SK-N-DZ (cell line): ENCODE measurements around the gene ULK1. TPM values are rescaled to one million over a fixed set of nuclear protein-coding genes. Genes with fewer than 3 reads are reported as not detected.
A peak's percentile ranks its signal among the peaks of the same experiment; 100 is the strongest.

Source experiments
- DNase-seq: peaks from one replicate; pipeline ENCODE4 v3.0.0-alpha.2; 2015; ENCODE audit warnings: low spot score
- polyA plus RNA-seq, 2 experiments: library from polyadenylated mRNA; depleted of rRNA; stranded (reverse); fragments of >200 nt; gene quantifications; 2 replicates each; pipeline ENCODE4 v1.2.3, GENCODE V29; 2014

ULK1 gene
- 20.1 and 22.6 TPM in 2 replicates for polyA plus RNA-seq (2014; cell fraction: cytosol; rRNA removed)
- 129 and 170 TPM in 2 replicates for polyA plus RNA-seq (2014; cell fraction: nucleus; rRNA removed)

DNA sequence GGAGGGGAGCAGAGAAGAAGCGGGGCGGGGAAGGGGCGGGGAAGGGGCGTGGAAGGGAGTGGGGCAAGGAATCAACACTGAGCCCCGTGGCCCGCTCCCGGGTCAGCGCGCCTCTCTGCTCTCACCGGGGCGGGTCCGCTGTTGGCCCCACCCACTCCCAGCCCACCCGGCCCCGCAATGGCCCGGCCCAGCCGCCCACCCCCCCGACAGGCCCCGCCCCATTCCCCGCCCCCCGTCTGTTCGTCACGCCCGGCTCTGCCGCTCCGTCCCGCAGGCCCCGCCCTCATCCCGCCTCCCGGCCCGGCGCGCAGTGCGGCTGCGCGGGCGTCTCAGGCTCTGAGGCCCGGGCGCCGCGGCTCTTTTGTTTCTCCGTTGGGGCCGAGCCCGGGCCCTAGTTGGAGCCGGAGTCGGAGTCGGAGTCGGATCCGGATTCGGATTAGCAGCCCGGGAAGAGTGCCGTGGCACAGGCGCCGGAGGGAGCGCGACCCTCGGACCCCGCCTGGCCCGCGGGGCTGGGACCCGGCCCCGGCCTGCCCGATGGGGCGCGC lies at the start of gene ULK1:
Gene ULK1 (plus strand): TSS at position 310 of the 548 bp plus-strand sequence. CDS start 380 bp downstream, outside the sequence.
- peak; percentile 90 for DNase-seq

DNA sequence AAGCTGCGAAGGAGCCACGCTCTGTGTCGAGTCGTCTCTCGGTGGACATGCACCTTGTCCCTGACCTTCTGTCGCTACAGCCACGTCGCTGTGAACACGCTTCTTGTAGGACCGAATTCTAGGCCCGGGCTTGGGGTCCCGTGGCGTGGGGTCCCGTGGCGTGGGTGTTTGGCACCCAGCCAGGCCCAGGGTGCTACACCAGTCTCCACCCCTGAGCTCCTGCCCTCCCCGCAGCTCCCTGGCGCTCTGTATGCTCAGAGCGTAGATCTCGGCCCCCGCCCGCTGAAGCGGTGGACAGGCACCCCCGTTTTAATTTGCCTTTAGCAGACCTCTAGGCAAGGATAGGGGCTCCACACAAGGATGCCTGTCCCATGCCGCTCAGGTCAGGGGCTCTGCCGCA lies 49.8 kb upstream of the ULK1 start:
- no peak for DNase-seq

DNA sequence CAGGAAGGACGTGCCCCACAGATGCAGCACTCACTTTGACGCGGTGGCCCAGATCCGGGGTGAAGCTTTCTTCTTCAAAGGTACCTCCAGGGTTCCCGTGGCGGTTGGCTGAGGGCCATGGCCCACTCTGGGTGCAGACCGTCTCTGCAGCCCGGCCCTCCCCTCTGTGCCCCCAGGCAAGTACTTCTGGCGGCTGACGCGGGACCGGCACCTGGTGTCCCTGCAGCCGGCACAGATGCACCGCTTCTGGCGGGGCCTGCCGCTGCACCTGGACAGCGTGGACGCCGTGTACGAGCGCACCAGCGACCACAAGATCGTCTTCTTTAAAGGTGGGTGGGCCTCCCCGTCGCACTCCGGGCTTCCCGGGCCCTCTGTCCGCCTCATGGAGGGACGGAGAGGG lies 49.3 kb upstream of the ULK1 start:
- DNase-seq: no peak

DNA sequence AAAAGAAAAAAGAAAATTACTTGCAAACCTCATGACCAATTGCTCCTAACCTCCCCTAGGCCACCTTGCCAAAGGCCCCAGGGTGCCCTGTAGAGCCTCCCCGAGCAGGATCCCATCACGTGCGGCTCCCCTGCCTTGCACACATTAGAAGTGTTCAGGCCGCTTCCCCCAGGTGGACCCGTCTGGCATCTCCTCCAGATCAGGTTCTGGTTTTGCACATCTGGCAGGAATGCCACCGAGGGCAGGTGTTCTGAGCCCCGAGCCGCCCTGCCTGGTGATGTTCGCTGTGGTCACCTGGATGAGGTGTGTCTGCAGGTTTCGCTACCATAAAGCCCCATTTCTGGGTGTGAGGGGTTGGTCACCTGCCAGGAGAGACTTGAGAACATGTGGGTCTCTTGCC lies 47.0 kb upstream of the ULK1 start:
- DNase-seq: no peak

DNA sequence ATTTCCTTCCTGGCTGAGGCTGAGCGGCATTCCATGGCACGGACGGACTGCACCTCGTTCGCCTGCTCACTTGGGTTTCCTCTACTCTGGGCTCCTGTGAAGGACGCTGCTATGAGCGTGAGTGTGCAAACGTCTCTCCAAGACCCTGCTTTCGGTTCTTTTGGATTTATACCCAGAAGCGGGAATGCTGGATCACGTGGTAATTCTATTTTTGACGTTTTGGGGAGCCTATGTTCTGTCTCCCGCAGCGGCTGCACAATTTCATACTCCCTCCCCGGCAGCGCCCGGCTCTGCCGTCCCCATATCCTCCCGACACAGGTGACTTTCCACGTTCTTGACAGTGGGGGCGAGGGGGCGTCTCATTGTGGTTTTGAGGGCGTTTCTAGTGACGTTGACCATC lies 45.7 kb upstream of the ULK1 start:
- DNase-seq: no peak

DNA sequence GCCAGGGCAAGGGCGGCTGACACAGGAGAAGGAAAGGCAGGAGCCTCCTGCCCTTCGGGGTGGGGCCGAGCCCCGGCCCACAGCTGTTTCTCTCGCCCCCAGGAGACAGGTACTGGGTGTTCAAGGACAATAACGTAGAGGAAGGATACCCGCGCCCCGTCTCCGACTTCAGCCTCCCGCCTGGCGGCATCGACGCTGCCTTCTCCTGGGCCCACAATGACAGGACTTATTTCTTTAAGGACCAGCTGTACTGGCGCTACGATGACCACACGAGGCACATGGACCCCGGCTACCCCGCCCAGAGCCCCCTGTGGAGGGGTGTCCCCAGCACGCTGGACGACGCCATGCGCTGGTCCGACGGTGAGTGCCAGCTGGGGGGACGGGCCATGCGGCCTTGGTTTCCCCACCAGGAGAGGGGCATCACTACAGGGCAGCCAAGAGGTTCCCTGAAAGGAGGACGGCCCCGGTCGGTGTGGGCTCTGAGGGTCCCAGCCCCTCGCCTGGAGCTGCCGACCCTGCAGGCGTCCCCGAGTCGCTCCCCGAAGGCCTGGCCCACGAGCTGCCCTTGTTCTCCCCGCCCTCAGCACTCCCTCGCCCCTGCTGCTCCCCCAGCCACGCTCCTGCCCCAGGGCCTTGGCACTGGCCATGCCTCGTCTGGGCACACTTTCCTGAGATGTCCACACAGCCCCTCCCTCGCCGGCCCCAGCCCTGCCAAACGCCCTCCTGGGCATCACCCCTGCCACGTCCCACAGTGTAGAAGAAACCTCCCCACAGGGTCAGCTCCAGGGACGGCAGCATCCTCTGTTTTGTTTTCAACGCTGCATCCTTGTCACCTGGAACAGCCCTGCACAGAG lies 44.5 kb upstream of the ULK1 start:
- DNase-seq: no peak

DNA sequence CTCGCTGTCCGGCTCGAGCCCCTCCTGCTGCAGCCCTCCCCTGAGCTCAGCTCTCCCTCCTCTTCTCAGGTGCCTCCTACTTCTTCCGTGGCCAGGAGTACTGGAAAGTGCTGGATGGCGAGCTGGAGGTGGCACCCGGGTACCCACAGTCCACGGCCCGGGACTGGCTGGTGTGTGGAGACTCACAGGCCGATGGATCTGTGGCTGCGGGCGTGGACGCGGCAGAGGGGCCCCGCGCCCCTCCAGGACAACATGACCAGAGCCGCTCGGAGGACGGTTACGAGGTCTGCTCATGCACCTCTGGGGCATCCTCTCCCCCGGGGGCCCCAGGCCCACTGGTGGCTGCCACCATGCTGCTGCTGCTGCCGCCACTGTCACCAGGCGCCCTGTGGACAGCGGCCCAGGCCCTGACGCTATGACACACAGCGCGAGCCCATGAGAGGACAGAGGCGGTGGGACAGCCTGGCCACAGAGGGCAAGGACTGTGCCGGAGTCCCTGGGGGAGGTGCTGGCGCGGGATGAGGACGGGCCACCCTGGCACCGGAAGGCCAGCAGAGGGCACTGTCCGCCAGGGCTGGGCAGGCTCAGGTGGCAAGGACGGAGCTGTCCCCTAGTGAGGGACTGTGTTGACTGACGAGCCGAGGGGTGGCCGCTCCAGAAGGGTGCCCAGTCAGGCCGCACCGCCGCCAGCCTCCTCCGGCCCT lies 43.4 kb upstream of the ULK1 start:
- DNase-seq: no peak

DNA sequence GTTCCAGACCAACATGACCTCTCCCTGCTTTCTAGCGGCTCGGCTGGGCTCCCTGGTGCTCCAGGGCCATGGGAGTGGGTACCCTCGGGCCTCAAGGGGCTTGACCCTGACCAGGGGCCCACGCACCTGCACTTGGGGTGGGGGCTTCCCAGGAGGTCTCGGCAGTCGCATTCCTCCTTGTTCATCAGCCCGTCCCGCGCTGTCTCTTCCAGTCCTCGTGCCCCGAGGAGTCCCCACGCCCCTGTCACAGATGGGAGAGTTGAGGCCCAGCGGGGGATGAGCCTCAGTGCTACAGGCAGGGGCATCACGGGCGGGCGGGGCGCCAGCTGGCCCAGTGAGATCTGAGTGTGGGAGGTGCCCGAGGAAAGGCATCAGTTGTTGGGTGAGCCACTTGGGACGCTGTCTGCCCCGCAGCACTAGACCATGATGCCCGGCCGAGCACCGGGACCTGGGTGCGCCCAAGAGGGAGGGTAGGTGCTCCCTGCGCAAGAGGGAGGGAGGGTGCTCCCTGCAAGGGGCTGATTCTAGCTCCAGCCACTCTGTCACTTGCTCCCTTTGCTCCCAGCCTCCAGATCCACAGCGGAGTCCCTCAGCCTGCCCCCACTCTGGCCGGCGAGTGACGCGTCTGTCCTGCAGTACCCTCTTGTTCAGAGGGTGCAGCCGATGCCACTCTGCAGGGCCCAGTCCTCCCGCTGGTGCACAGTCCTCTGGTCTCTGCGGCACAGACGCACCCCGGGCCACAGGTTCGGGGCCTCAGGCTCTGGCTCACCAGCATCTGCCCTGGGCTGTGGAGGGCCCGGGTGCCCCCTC lies 42.5 kb upstream of the ULK1 start:
- DNase-seq: no peak

DNA sequence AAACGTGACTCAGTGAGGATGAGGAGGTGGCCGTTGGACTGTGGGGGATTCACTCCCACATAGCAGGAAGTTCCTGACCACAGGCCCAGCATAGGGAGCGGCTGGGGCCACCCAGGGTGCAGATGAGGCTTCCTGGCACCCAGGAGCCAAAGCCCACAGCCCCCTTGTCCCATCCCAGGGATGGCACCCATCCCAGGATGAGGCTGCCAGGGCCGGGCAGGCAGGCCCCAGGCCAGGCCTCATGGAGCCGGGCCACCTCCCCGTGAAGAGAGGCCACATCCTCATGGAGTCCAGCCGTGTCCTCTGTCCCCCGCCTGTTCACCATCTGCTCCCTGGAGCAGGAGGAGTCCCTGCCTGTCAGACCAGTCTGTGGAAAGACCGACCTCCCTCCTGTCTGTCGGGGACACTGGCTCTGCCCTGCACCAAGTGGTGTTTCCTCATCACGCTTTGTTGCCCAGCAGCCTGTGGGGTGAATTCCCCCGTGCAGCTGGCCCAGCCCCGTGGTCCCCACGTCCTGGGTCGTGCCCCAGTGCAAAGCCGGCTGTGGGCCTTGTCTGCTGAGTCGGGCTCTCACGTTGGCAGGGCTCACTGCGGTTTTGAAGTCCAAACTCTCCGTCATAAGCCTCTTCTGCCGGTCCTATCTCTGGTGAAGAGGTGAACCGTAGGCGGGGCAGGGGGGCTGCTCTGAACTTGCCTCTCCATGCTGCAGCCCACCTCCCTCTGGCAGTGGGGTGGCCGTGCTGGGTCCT lies 41.7 kb upstream of the ULK1 start:
- DNase-seq: no peak

DNA sequence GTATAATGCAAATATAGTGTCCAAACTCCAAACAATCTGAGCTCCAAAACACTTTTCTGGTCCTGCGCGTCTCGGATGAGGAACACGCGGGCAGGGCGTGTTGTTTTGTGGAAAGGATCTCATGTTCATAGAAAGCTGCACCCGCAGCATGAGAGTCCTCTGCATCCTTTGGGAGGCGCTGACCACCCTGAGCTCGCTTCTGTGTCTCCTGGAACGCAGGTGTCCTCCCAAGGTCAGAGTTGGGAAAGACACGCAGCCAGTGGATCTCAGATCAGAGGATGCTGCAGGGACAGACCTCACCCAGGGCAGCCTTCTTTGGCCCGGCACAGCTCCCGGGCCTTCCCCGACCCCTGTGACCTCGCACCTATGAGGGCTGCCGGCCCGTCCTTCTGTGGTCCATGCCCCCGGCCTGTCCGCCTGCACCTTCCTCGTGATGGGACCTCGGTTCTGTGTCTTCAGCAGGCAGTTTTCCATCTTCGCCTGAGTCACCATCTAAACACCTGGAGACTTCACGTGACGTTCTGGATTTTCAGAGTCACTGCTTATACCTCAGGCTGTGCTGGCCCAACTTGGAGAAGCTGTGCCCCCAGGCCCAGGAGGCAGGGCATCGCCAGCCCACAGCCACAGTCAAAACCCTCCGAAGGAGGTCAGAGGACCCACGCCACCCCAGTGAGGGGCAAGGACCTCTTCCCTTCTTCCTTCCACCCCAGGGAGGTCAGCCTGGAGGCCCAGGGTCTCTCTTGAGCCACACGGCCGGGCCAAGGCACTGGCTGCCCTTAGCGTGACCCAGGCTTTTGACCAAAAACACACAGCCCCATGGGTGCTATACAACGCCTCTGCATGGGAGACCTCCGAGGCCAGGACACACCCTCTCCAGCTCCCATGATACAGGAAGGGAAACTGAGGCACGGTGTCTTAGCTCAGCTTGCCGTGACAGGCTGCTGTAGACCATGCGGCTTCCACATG lies 40.3 kb upstream of the ULK1 start:
- no peak for DNase-seq

DNA sequence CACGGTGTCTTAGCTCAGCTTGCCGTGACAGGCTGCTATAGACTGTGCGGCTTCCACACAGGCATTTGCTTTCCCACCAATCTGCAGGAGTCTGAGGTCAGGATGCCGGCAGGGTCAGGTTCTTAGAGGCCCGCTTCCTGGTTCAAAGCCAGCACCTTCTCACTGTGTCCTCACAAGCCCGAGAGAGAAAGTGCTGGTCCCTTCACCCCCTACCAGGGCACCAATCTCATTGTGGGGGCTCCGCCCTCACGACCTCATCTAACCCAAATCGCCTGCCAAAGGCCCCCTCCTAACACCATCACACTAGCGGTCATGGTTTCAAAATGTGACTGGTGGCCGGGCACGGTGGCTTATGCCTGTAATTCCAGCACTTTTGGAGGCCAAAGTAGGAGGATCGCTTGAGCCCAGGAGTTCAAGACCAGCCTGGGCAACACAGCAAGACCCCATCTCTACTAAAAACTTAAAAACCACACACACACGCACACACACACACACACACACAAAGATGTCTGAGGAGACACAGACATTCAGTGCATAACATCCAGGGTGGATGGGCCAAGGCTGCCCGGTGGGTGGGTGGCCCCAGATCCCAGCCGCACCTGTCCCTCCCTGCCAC lies 39.5 kb upstream of the ULK1 start:
- no peak for DNase-seq

DNA sequence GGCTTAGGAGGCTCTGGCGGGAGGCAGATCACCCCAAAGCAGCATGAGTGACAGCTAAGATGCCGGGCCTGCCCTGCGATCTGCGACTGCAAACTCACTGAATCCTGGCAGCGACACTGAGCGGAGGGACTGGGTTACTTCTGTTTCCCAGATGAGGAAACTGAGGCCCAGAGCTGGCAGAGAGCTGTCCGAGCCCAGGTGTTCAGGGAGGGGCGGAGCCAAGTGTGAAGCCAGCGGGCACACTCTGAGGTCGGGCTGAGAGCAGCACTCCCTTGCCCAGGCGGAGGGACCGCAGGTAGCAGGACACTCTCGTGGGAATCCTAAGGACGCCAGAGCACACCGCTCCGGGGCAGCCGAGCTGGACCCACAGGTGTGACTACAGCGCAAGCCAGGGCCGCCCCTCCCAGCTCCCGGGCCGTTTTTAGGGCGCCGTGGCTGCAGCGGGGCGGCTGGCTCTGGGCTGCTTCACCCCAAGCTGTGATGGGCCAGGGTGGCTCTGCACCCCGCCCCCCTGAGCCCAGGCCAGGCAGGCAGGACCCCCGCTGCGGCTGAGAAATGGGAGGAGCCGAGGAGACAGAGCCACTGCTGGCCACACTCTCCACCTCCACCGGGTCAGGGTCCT lies 38.8 kb upstream of the ULK1 start:
- no peak for DNase-seq

DNA sequence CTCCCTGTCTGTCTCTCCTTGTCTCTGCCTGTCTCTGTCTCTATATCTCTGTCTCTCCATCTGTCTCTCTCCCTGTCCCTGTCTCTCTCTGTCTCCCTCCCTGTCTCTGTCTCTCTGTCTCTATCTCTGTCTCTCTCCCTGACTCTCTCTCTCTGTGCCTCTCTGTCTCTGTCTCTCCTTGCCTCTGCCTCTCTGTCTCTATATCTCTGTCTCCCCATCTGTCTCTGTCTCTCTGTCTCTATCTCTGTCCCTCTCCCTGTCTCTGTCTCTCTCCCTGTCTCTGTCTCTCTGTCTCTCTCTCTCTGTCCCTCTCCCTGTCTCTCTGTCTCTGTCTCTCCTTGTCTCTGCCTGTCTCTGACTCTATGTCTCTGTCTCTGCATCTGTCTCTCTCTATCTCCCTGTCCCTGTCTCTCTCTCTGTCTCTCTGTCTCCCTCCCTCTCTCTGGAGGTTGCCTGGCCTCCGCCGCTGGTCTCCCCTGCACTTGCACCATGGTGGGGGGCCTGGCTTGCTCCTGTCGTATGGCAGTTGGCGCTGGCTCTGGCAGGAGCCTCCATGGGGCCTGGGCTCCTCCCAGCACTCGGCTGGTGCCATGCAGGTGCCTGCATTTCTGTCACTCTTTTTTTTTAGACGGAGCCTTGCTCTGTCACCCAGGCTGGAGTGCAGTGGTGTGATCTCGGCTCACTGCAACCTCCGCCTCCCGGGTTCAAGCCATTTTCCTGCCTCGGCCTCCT lies 37.9 kb upstream of the ULK1 start:
- DNase-seq: no peak

DNA sequence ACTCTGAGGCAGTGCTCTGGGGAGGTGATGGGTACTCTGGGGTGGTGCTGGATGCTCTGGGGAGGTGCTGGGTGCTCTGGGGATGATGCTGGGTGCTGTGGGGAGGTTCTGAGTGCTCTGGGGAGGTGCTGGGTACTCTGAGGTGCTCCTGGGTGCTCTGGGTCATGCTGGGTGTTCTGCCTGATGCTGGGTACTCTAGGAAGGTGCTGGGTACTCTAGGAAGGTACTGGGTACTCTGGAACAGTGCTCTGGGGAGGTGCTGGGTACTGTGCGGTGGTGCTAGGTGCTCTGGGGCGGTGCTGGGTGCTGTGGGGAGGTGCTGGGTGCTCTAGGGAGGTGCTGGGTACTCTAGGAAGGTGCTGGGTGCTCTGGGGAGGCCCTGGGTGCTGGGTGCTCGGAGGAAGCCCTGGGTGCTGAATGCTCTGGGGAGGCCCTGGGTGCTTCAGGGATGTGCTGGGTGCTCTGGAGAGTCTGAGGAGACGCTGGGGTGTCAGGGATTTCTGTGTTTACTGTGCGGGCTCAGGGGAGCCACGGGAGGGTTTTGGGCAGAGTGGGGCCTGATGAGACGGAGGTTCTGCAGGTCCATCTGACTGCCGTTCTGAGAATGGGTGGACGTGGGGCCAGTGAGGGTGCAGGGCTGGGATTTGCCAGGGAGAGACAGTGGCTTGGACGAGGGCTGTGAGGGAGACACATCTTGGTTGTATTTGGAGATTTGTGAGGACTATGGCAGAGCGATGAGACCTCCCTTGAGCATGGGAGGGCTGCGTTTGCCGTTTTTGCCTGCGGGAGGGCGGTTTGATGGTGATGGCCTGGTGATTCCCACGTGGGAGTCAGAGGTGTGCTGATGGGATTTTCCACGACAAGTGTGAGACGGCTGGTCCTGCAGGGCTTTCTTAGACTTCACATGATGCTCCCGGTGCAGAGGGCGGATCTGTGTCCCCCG lies 36.2 kb upstream of the ULK1 start:
- no peak for DNase-seq

DNA sequence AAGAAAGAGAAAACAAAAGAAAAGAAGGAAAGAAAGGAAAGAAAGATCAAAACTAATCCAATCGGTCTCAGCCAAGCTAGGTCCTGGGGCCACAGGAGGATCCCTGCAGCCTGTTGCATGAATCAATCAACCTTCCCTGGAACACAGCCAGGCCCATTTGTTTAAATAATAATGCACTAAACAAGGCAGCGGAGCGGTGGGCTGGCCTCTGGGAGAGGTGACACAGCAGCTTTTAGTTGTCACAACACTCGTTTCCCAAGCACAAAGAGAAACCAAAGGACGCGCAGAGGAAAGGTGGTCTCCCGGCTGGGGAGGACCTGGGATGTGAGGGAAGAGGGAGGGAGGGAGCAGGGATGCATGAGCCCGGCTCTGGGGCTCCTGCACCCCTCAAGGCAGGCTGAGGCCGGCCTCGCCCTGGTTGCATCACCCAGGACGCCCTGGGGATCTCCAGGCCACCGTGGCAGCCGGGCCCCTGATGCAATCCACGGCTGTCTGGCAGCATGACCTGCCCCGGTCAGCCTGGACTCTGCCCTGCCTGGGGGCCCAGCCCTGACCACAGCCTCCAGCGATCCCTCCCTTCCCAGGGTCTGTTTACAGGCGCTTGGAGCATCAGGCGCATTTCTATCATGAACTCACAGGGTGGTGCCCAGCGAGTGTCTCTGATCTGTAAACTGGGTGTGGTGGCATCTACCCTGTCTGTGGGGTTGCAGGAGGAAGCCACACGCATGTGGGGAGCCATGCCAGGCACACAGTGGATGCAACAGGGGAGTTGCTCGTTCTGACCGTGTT lies 33.8 kb upstream of the ULK1 start:
- DNase-seq: peak; percentile 58
